ENCODE results near the gene DTX3.
"Not testable (repeated sequence)": the region's sequence is repeated elsewhere in the genome, so short reads cannot be mapped to it uniquely, and the experiment has no call there.

The DTX3 gene

GRCh38 chr12:57583008-57583831 lies 21.4 kb upstream of the DTX3 start:
- peak; percentile 81 to 83 for DNase-seq

- DNase-seq = no peak
Measured at GRCh38 chr12:57584050-57584449, 20.6 kb upstream of the DTX3 start.

- no peak for DNase-seq
Measured at GRCh38 chr12:57584690-57585089, 19.9 kb upstream of the DTX3 start.

- no peak for DNase-seq
Measured at GRCh38 chr12:57585156-57585555, 19.5 kb upstream of the DTX3 start.

GRCh38 chr12:57586128-57586527 lies 18.5 kb upstream of the DTX3 start:
- DNase-seq = no peak

- no peak for DNase-seq
Measured at GRCh38 chr12:57586832-57587429, 17.7 kb upstream of the DTX3 start.

- not testable (repeated sequence) for DNase-seq
Measured at GRCh38 chr12:57588951-57589610, 15.5 kb upstream of the DTX3 start.

GRCh38 chr12:57590479-57590863 lies 14.2 kb upstream of the DTX3 start:
- DNase-seq = no peak

- peak; percentile 72 to 90 for DNase-seq
Measured at GRCh38 chr12:57590864-57591781, 13.5 kb upstream of the DTX3 start, which contains the start of gene PIP4K2C. Gene PIP4K2C (plus strand): TSS chr12:57591192. CDS start chr12:57591290, 98 bp downstream.

GRCh38 chr12:57591782-57592325 lies 12.8 kb upstream of the DTX3 start:
- peak in 1 of 2 experiments; percentile 5 for DNase-seq

GRCh38 chr12:57592551-57593165 lies 12.0 kb upstream of the DTX3 start:
- no peak for DNase-seq

- DNase-seq = no peak
Measured at GRCh38 chr12:57593187-57593586, 11.4 kb upstream of the DTX3 start.

- no peak for DNase-seq
Measured at GRCh38 chr12:57600395-57600794, 4.2 kb upstream of the DTX3 start.

GRCh38 chr12:57602544-57602943 lies 2.1 kb upstream of the DTX3 start:
- DNase-seq = no peak

- no peak for DNase-seq
Measured at GRCh38 chr12:57603324-57603723, 1.3 kb upstream of the DTX3 start.

GRCh38 chr12:57603815-57604453 lies 690 bp upstream of the DTX3 start:
- no peak for DNase-seq

- no peak for DNase-seq
Measured at GRCh38 chr12:57604992-57605810, 577 bp downstream of the DTX3 start.

- no peak for DNase-seq
Measured at GRCh38 chr12:57605811-57606311, 1.2 kb downstream of the DTX3 start.

GRCh38 chr12:57606399-57606798 lies 1.8 kb downstream of the DTX3 start:
- no peak for DNase-seq

- DNase-seq = no peak
Measured at GRCh38 chr12:57606821-57607220, 2.2 kb downstream of the DTX3 start.
